Endothelial cell (in vitro differentiated cells): Measurements from ENCODE around the gene GNG12. TPM values are rescaled to one million over a fixed set of nuclear protein-coding genes. Genes with fewer than 3 reads are reported as not detected.

Source experiments
- DNase-seq: peaks from one replicate; pipeline ENCODE4 v3.0.0; 2021; ENCODE audit warnings: low spot score
- H3K27ac Mint-ChIP-seq: one replicate; pipeline ENCODE4 v1.8.0; 2021; ENCODE audit warnings: mixed read lengths, inconsistent platforms; ENCODE audit not compliant: unreplicated experiment
- H3K27me3 Mint-ChIP-seq: one replicate; pipeline ENCODE4 v1.8.0; 2021; ENCODE audit warnings: mild to moderate bottlenecking, moderate library complexity, mixed read lengths, inconsistent platforms; ENCODE audit not compliant: unreplicated experiment
- H3K36me3 Mint-ChIP-seq: one replicate; pipeline ENCODE4 v1.8.0; 2021; ENCODE audit warnings: mild to moderate bottlenecking, low read depth, mixed read lengths, inconsistent platforms; ENCODE audit not compliant: unreplicated experiment
- H3K4me1 Mint-ChIP-seq: one replicate; pipeline ENCODE4 v1.8.0; 2021; ENCODE audit warnings: mild to moderate bottlenecking, mixed read lengths, inconsistent platforms; ENCODE audit not compliant: unreplicated experiment
- H3K4me3 Mint-ChIP-seq: one replicate; pipeline ENCODE4 v1.8.0; 2021; ENCODE audit warnings: mild to moderate bottlenecking, mixed read lengths, inconsistent platforms; ENCODE audit not compliant: unreplicated experiment
- H3K9me3 Mint-ChIP-seq: one replicate; pipeline ENCODE4 v1.8.0; 2021; ENCODE audit warnings: mixed read lengths, inconsistent platforms; ENCODE audit not compliant: unreplicated experiment
- CTCF ChIP-seq: fragments of 200-600 bp; sonication (generic); IDR thresholded peaks from one replicate; pipeline ENCODE4 v1.5.0; 2021; ENCODE audit warnings: antibody characterized with exemption; ENCODE audit not compliant: unreplicated experiment
- total RNA-seq: library from RNA; stranded (reverse); fragmentation: NEBNext Ultra II Directional; extraction: Animal tissue kit (Norgen Biotek cat#: 25700); gene quantifications from one replicate; pipeline ENCODE4 v1.2.1, GENCODE V29; 2021; ENCODE audit not compliant: unreplicated experiment

The GNG12 gene
- total RNA-seq, 1 donor from 2014 or later: 26.2 TPM

- TF ChIP-seq CTCF: no peak
- H3K4me3 Mint-ChIP-seq: peak overlapping the region; percentile 88
- H3K9me3 Mint-ChIP-seq: no peaks in the 10 kb centered on the region
- no peak for DNase-seq
- no peak overlapping the region for H3K27ac Mint-ChIP-seq
- H3K4me1 Mint-ChIP-seq: peaks cover 11% of the 10 kb centered on the region
- H3K36me3 Mint-ChIP-seq: no peaks in the 10 kb centered on the region
- peaks cover 7% of the 10 kb centered on the region for H3K27me3 Mint-ChIP-seq
These were observed 304 bp upstream of the GNG12 start for GRCh38 chr1:67833602-67833940.

GRCh38 chr1:67831850-67832513 is 1.3 kb downstream of the GNG12 start:
- H3K4me1 Mint-ChIP-seq: peaks cover 7% of the 10 kb centered on the region
- no peak for TF ChIP-seq CTCF
- H3K4me3 Mint-ChIP-seq: peak overlapping the region; percentile 94
- H3K27ac Mint-ChIP-seq: peak overlapping the region; percentile 96
- no peaks in the 10 kb centered on the region for H3K36me3 Mint-ChIP-seq
- no peaks in the 10 kb centered on the region for H3K9me3 Mint-ChIP-seq
- H3K27me3 Mint-ChIP-seq: peaks cover 7% of the 10 kb centered on the region
- DNase-seq: peak; percentile 55

- TF ChIP-seq CTCF: no peak
- peaks cover 7% of the 10 kb centered on the region for H3K4me1 Mint-ChIP-seq
- peak overlapping the region; percentile 96 for H3K27ac Mint-ChIP-seq
These were observed 2.1 kb downstream of the GNG12 start for GRCh38 chr1:67830928-67831830.

GRCh38 chr1:67830226-67830625 is 3.0 kb downstream of the GNG12 start:
- H3K4me3 Mint-ChIP-seq: no peak overlapping the region
- peaks cover 11% of the 10 kb centered on the region for H3K4me1 Mint-ChIP-seq
- H3K36me3 Mint-ChIP-seq: no peaks in the 10 kb centered on the region
- TF ChIP-seq CTCF: no peak
- no peak for DNase-seq
- H3K27ac Mint-ChIP-seq: no peak overlapping the region
- no peaks in the 10 kb centered on the region for H3K9me3 Mint-ChIP-seq
- peaks cover 5% of the 10 kb centered on the region for H3K27me3 Mint-ChIP-seq

More at GRCh38 chr1:67830928-67831830, 2.1 kb downstream of the GNG12 start:
- H3K9me3 Mint-ChIP-seq: no peaks in the 10 kb centered on the region
- H3K4me3 Mint-ChIP-seq: peak overlapping the region; percentile 94
- H3K27me3 Mint-ChIP-seq: peaks cover 7% of the 10 kb centered on the region
- H3K36me3 Mint-ChIP-seq: no peaks in the 10 kb centered on the region
- no peak for DNase-seq

- peaks cover 18% of the 10 kb centered on the region for H3K4me1 Mint-ChIP-seq
- no peak for DNase-seq
- H3K27ac Mint-ChIP-seq: no peak overlapping the region
- H3K36me3 Mint-ChIP-seq: no peaks in the 10 kb centered on the region
- no peaks in the 10 kb centered on the region for H3K9me3 Mint-ChIP-seq
- no peak for TF ChIP-seq CTCF
- H3K4me3 Mint-ChIP-seq: no peak overlapping the region
- H3K27me3 Mint-ChIP-seq: no peaks in the 10 kb centered on the region
These were observed 5.6 kb downstream of the GNG12 start for GRCh38 chr1:67827688-67828087.
